Measurements from ENCODE around the gene EHD4.

The EHD4 gene

GRCh38 chr15:41892621-41893421 is 79.5 kb downstream of the EHD4 start:
- DNase-seq = no peak

GRCh38 chr15:41891946-41892345 is 80.4 kb downstream of the EHD4 start:
- no peak for DNase-seq

GRCh38 chr15:41891226-41891625 is 81.1 kb downstream of the EHD4 start:
- DNase-seq = no peak

- no peak for DNase-seq
These were observed 82.2 kb downstream of the EHD4 start for GRCh38 chr15:41890050-41890690.

GRCh38 chr15:41888662-41889253 is 83.6 kb downstream of the EHD4 start:
- DNase-seq = no peak

- no peak for DNase-seq
These were observed 84.5 kb downstream of the EHD4 start for GRCh38 chr15:41887893-41888292.

- DNase-seq = no peak
These were observed 85.2 kb downstream of the EHD4 start for GRCh38 chr15:41887161-41887560.

- DNase-seq = no peak
These were observed 85.6 kb downstream of the EHD4 start for GRCh38 chr15:41886741-41887140.

GRCh38 chr15:41885841-41886240 is 86.5 kb downstream of the EHD4 start:
- DNase-seq = no peak

- DNase-seq = peak; percentile 36
These were observed 87.0 kb downstream of the EHD4 start for GRCh38 chr15:41885321-41885720.

- no peak for DNase-seq
These were observed 87.9 kb downstream of the EHD4 start for GRCh38 chr15:41884458-41884857.

- DNase-seq = no peak
These were observed 88.9 kb downstream of the EHD4 start for GRCh38 chr15:41883484-41883825.

GRCh38 chr15:41882689-41883483 is 89.5 kb downstream of the EHD4 start:
- no peak for DNase-seq

- DNase-seq = no peak
These were observed 90.3 kb downstream of the EHD4 start for GRCh38 chr15:41881920-41882688.

GRCh38 chr15:41881550-41881919 is 90.8 kb downstream of the EHD4 start:
- DNase-seq = no peak

GRCh38 chr15:41881086-41881485 is 91.3 kb downstream of the EHD4 start:
- no peak for DNase-seq

- DNase-seq = no peak
These were observed 92.0 kb downstream of the EHD4 start for GRCh38 chr15:41880156-41880877.

GRCh38 chr15:41879321-41879845 is 93.0 kb downstream of the EHD4 start:
- DNase-seq = no peak

- no peak for DNase-seq
These were observed 94.0 kb downstream of the EHD4 start for GRCh38 chr15:41878355-41878699.

GRCh38 chr15:41877631-41878354 is 94.6 kb downstream of the EHD4 start:
- DNase-seq = no peak

GRCh38 chr15:41876689-41877088 is 95.7 kb downstream of the EHD4 start:
- DNase-seq = no peak

Data from fibroblast of skin of back (primary cell).